SK-N-DZ (cell line): ENCODE data around the gene ZRANB3.
"Not testable (repeated sequence)": the region's sequence is repeated elsewhere in the genome, so short reads cannot be mapped to it uniquely, and the experiment has no call there.

Experiments used
- DNase-seq: peaks from one replicate; pipeline ENCODE4 v3.0.0-alpha.2; 2015; ENCODE audit warnings: low spot score

The ZRANB3 gene

GRCh38 chr2:135125940-135126339, 405.1 kb downstream of the ZRANB3 start:
- no peak for DNase-seq

DNA sequence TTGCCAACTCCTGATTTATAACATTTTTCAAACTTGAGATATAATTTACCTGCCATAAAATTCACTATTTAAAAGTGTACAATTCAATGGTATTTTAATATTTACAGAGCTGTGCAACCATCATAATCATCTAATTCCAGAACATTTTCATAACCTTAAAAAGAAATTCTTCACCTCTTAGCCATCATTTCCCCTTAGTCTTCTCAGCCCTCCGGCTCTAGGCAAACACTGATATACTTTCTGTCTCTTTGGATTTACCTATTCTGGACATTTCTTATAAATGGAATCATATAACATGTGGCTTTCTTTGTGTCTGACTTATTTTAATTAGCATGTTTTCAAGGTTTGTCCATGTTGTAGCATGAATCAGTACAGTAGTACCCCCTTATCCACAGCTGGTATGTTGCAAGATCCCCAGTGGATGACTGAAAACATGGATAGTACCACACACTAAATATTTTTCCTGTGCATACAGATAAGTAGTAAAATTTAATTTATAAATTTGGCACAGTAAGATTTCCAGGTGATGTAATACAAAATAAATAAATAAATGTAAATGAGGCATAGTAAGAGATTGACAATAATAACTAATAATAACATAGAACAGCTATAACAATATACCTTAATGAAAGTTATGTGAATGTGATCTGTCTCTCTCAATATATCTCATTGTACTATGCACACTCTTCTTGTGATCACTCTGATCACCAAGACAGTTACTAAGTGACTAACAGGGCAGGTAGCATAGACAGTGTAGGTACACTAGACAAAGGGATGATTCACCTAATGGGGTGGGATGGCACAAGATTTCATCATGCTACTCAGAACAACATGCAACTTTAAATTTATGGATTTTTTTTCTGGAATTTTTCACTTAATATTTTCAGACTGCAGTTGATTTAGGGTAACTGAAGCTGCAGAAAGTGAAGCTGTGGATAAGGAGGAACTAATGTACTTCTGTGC, 405.8 kb downstream of the ZRANB3 start:
- no peak for DNase-seq

- not testable (repeated sequence) for DNase-seq
These were observed 409.4 kb downstream of the ZRANB3 start for GRCh38 chr2:135121658-135122039.

DNA sequence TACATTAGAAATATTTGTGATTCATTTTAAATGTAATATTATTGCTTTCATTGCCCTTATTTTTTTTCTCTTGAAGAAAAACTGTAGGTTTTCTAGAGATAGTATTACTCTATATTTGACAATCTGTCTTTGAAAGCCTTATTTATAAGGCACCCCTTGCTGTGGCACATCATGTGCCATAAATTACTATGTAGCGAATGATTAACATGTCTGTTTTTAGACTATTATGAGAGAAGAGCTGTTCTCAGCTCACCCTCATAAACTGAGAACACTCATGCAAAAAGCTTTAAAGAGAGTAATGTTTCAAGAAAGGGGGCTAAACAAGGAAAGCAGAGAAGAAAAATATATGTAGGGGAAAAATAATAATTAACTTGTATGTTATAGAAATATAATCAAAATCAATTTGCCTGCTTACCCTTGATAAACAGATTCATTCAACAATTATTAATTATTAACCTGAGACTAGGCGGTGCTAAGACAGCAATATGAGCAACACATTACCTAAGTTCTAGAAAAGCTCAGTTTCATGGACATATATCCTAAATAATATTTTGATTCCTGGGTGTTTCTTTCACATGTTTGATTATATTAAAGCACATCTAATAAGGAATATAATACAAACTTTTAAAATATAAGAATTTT, 409.9 kb downstream of the ZRANB3 start:
- no peak for DNase-seq

DNA sequence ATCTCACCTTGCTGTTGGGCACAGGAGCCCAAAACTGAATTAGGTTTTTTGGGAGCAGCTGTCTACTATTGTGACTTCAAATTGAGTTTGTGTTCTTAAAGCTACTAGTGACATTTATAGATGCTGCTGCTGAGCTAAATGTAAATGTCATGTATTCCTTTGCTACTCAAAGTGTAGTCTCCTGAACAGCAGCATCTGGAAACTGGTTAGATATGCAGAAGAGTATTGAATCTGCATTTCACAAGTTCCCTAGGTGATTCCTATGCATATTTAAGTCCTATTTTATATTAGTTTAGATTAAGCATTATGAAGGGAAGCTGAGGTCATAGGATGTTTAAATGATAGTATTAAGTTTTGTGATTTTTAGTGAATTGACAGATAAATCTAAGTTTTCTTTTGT, 411.4 kb downstream of the ZRANB3 start:
- no peak for DNase-seq

DNA sequence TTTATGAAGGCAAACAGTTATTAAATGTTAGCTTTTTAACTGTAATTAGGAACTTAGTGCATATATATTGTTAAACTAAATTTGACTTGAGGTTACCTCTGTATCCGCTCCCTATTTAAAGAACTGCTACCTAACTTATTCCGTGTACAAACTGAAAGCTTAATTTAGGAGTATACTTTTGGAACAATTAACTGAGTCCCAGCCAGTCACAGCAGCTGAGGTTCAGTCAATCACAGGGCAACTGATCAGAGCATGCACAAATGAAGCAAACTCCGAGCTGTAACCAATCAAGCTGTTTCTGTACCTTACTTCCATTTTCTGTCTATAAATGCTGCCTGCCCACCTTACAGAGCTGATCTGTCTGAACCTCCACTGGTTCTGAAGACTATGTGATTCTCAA, 417.7 kb downstream of the ZRANB3 start:
- DNase-seq = no peak

DNA sequence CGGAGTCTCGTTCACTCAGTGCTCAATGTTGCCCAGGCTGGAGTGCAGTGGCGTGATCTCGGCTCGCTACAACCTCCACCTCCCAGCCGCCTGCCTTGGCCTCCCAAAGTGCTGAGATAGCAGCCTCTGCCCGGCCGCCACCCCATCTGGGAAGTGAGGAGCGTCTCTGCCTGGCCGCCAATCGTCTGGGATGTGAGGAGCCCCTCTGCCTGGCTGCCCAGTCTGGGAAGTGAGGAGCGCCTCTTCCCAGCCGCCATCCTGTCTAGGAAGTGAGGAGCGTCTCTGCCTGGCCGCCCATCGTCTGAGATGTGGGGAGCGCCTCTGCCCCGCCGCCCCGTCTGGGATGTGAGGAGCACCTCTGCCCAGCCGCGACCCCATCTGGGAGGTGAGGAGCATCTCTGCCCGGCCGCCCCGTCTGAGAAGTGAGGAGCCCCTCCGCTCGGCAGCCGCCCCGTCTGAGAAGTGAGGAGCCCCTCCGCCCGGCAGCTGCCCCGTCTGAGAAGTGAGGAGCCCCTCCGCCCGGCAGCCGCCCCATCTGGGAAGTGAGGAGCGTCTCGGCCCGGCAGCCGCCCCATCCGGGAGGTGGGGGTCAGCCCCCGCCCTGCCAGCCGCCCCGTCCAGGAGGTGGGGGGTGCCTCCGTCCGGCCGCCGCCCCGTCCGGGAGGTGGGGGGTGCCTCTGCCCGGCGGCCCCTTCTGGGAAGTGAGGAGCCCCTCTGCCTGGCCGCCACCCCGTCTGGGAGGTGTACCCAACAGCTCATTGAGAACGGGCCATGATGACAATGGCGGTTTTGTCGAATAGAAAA, 425.3 kb downstream of the ZRANB3 start:
- not testable (repeated sequence) for DNase-seq

DNA sequence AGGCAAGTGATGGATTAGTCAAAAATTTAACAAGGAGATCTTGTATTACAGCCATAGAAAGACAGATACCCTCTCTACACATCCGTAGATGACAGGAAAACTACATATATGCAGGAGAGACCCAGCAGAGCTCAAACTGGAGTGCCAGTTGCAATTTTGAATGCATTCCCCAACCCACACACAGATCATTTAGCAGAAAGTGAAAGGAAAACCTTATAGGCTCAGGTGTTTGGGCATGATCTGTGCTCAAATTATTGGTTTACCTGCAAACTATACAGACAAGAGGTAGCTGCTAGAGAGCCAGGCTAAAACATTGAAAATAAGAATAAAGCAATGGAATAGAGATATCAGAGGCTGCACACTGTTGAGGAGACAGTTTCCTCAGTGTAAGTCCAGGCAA, 427.2 kb downstream of the ZRANB3 start:
- no peak for DNase-seq

DNA sequence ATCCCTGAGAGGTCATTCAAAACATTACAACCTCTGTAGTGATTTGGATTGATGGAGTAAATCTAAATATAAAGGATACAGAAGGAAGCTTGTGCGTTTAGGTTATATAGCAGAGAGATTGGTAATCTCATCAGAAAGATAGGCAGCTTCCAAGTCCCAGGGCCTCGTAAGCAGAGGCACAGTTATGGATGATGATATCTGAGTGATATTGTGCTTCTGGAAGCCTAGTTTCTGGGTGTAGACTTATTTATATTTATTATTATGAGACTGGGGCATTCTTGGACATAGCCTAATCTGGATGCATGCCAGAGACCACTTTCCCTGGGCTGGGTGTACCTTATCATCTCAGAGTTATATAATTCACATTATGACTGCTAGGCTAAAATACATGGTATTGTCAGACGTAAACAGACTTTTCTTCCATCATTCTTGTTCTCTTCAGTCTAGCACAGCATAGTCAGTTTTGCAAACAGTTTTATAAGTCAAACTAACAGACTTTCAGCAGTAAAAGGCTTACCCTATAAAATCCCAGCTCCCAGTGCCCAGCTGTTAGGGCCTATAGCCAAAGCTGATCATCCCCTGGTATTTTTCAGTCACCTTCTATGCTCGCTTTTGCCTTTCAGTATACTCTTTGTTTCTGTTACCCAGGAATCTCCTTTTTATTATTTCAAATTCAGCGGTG, 431.1 kb downstream of the ZRANB3 start:
- no peak for DNase-seq

DNA sequence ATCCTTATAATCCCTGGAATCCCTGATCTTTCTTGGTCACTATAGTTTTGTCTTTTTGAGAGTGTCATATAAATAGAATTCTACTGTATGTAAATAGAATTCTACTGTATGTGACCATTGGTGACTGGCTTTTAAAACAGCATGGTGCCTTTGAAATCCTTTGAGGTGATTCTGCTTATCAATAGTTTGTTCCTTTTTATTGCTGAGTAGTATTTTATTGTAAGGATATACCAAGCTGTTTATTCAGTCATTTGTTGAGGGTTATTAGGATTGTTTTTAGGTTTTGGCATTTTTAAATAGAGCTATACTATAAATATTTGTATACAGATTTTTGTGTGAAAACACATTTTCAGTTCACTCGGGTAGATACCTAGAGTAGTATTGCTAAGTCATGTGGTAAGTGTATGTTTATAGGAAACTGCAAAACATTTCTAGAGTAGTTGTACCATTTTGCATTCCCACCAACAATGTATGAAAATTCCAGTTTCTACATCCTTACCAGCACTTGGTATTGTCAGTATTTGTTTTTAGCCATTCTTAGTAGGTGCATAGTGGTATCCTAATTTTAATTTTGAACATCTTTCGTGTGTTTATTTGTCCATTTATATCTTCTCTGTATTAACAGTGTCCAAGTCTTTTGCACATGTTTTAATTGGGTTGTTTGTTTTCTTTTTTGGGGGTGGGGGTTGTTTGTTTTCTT, 433.3 kb downstream of the ZRANB3 start:
- no peak for DNase-seq

DNA sequence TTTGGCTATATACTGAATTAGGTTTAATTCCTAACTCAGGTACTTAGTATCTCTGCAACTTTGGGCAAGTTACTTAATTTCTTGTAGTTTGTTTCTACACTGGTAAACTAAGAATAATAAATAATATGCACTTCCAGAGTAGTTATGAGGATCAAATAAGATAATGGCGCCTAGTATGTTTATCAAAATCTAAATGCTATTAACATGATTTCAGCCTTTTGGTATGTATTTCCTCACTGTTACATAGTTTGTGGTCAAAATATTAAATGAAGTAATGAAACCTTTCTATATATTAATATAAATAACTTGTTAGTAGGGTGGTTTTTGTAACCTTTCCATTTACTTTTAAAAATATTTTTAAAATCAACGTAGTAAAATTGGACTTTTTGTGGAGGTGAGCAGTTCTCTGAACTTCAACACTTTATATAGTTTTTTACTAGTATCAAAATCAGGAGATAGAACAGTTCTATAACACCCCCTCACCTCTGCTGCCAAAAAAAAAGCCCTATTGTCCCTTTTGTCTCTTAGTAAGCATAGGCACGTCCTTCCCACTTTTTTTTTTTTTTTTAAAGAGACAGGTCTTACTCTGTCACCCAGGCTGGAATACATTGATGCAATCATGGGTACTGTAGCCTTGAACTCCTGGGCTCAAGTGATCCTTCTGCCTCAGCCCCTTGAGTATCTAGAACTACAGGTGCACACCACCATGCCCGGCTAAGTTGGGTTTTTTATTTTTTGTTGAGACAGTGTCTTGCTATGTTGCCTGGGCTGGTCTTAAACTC, 434.2 kb downstream of the ZRANB3 start:
- DNase-seq = no peak

GRCh38 chr2:135095591-135095990, 435.4 kb downstream of the ZRANB3 start:
- no peak for DNase-seq

DNA sequence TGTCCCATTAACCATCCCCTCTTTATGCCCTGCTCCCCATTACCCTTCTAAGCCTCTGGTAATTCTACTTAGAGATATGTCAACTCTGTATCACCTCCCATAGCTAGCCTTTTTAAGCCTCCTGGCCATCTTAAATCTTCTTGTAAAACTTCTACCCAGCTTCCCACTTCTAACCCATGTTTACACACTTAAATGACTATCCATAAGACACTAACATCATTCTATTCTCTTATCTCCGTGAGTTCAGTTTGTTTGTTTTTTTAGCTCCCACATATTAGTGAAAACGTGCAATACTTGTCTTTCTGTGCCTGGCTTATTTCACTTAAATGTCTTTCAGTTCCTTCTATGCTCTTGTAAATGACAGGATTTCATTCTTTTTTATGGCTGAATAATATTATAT, 436.5 kb downstream of the ZRANB3 start:
- DNase-seq = no peak

GRCh38 chr2:135093670-135094330, 437.2 kb downstream of the ZRANB3 start:
- DNase-seq = no peak

DNA sequence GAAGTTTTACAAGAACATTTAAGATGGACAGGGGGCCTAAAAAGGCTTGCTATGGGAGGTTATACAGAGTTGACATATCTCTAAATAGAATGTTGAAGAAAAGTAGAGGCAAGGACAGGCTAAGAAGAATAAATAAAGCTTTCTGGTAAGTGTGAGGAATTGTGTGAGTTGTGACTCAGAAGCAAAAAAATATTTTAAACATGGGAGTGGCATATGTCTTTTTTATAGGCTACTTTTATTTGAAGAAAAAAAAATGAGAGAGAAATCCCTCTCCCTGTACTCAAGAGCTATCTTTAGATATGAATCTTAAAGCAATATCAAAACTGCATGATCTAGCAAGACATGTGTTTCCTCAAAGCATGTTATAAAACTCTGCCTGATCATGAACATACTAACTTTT, 437.8 kb downstream of the ZRANB3 start:
- no peak for DNase-seq

DNA sequence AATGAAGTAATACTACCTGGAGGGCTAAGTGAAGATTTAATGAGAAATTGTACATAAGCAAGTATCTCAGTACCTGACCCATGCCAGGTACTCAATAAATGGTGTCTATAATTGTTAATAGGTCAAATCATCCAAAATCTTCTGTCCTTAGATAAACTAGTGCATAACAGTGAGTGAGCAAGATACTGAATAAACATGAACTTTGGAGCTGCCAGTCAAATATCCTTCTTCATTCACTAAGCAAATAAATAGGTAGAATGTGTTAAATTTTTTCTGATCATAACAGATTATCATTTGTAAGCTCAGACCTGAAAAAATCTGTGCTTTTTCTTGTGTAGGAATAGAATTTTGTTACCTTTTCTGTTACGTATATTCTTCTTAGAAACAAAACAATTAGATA, 439.3 kb downstream of the ZRANB3 start:
- no peak for DNase-seq

GRCh38 chr2:135089597-135089996, 441.4 kb downstream of the ZRANB3 start:
- not testable (repeated sequence) for DNase-seq
